WERI-Rb-1 (cell line): Measurements from ENCODE around the gene RNF130.

ENCODE experiments used
- DNase-seq: peaks from one replicate; pipeline ENCODE4 v3.0.0-alpha.2; 2020
- H3K27ac ChIP-seq: fragments of 250-450 bp; sonication (Bioruptor Pico); 2 replicates; pipeline ENCODE4 v1.5.1; 2020; ENCODE audit warnings: mild to moderate bottlenecking, moderate library complexity
- H3K27me3 ChIP-seq: fragments of 250-450 bp; sonication (Bioruptor Pico); 2 replicates; pipeline ENCODE4 v1.5.1; 2021; ENCODE audit warnings: mild to moderate bottlenecking, low read depth, moderate library complexity; ENCODE audit not compliant: insufficient read depth, severe bottlenecking
- H3K36me3 ChIP-seq: fragments of 250-450 bp; sonication (Bioruptor Pico); 2 replicates; pipeline ENCODE4 v1.5.1; 2020; ENCODE audit warnings: mild to moderate bottlenecking, moderate library complexity
- H3K4me3 ChIP-seq: 2 replicates; pipeline ENCODE4 v1.5.1; 2011; ENCODE audit warnings: low read depth, mild to moderate bottlenecking, control low read depth, low read length
- H3K9me3 ChIP-seq: fragments of 250-450 bp; sonication (Bioruptor Pico); 2 replicates; pipeline ENCODE4 v1.5.1; 2021; ENCODE audit warnings: mild to moderate bottlenecking, moderate library complexity; ENCODE audit not compliant: severe bottlenecking
- CTCF ChIP-seq: IDR thresholded peaks from 2 replicates; pipeline ENCODE4 v1.5.1; 2011; ENCODE audit warnings: low read depth, mild to moderate bottlenecking, control low read depth, inconsistent platforms, low read length

The RNF130 gene

GRCh38 chr5:180079702-180080466 lies 8.3 kb upstream of the RNF130 start:
- no peaks in the 10 kb centered on the region for H3K36me3 ChIP-seq

GRCh38 chr5:180078348-180078747 lies 6.8 kb upstream of the RNF130 start:
- Histone ChIP-seq H3K27me3 (no peaks in the 10 kb centered on the region), H3K4me3 (no peak overlapping the region), H3K27ac (no peak overlapping the region), H3K36me3 (no peaks in the 10 kb centered on the region), H3K9me3 (no peaks in the 10 kb centered on the region)
- TF ChIP-seq CTCF, result no peak
- no peak for DNase-seq

More at GRCh38 chr5:180079702-180080466, 8.3 kb upstream of the RNF130 start:
- H3K27ac ChIP-seq, result no peak overlapping the region
- no peak overlapping the region for H3K4me3 ChIP-seq
- no peak for DNase-seq
- H3K27me3 ChIP-seq, result no peaks in the 10 kb centered on the region
- TF ChIP-seq CTCF, result no peak
- H3K9me3 ChIP-seq, result no peaks in the 10 kb centered on the region

GRCh38 chr5:180077594-180078284 lies 6.2 kb upstream of the RNF130 start:
- Histone ChIP-seq H3K4me3 (no peak overlapping the region), H3K9me3 (peaks cover under 1% of the 10 kb centered on the region), H3K36me3 (no peaks in the 10 kb centered on the region), H3K27ac (no peak overlapping the region), H3K27me3 (no peaks in the 10 kb centered on the region)
- TF ChIP-seq CTCF, result no peak
- no peak for DNase-seq

- Histone ChIP-seq H3K36me3 (no peaks in the 10 kb centered on the region; the same call in 1 of the 2 replicates), H3K4me3 (no peak overlapping the region), H3K27ac (no peak overlapping the region), H3K27me3 (no peaks in the 10 kb centered on the region), H3K9me3 (peaks cover 8% of the 10 kb centered on the region)
- no peak for DNase-seq
- no peak for TF ChIP-seq CTCF
Measured at GRCh38 chr5:180075703-180076102, 4.1 kb upstream of the RNF130 start.

- no peaks in the 10 kb centered on the region; the same call in 1 of the 2 replicates for H3K36me3 ChIP-seq
- H3K27ac ChIP-seq, result no peak overlapping the region
- peaks cover 8% of the 10 kb centered on the region for H3K9me3 ChIP-seq
- H3K4me3 ChIP-seq, result no peak overlapping the region
- H3K27me3 ChIP-seq, result no peaks in the 10 kb centered on the region
- no peak for DNase-seq
- no peak for TF ChIP-seq CTCF
Measured at GRCh38 chr5:180074462-180074861, 2.9 kb upstream of the RNF130 start.
